ENCODE data around the gene CALCOCO2.

CALCOCO2 gene

GRCh38 chr17:48873696-48874443 lies 43.0 kb downstream of the CALCOCO2 start:
- DNase-seq (ENCODE audit: low read depth), result no peak

- DNase-seq (ENCODE audit: low read depth), result no peak
Measured at GRCh38 chr17:48878920-48879898, 48.4 kb downstream of the CALCOCO2 start.

- DNase-seq (ENCODE audit: low read depth), result no peak
Measured at GRCh38 chr17:48882272-48882671, 51.4 kb downstream of the CALCOCO2 start.

GRCh38 chr17:48883171-48883570 lies 52.3 kb downstream of the CALCOCO2 start:
- no peak for DNase-seq (ENCODE audit: low read depth)

- no peak for DNase-seq (ENCODE audit: low read depth)
Measured at GRCh38 chr17:48890086-48890485, 59.3 kb downstream of the CALCOCO2 start.

GRCh38 chr17:48892940-48893645 lies 62.3 kb downstream of the CALCOCO2 start:
- no peak for DNase-seq (ENCODE audit: low read depth)

GRCh38 chr17:48893646-48894508 lies 63.0 kb downstream of the CALCOCO2 start:
- DNase-seq (ENCODE audit: low read depth), result no peak

- no peak for DNase-seq (ENCODE audit: low read depth)
Measured at GRCh38 chr17:48894886-48895285, 64.1 kb downstream of the CALCOCO2 start.

- DNase-seq (ENCODE audit: low read depth), result no peak
Measured at GRCh38 chr17:48901241-48901640, 70.4 kb downstream of the CALCOCO2 start.

- DNase-seq (ENCODE audit: low read depth), result no peak
Measured at GRCh38 chr17:48903401-48903800, 72.6 kb downstream of the CALCOCO2 start.

GRCh38 chr17:48904428-48904827 lies 73.6 kb downstream of the CALCOCO2 start:
- no peak for DNase-seq (ENCODE audit: low read depth)

GRCh38 chr17:48905987-48906515 lies 75.2 kb downstream of the CALCOCO2 start:
- no peak for DNase-seq (ENCODE audit: low read depth)

- DNase-seq (ENCODE audit: low read depth), result no peak
Measured at GRCh38 chr17:48907713-48908046, 76.8 kb downstream of the CALCOCO2 start.

- DNase-seq (ENCODE audit: low read depth), result peak; percentile 70
Measured at GRCh38 chr17:48908047-48908843, 77.4 kb downstream of the CALCOCO2 start, which contains the start of gene UBE2Z. Gene UBE2Z (plus strand): TSS chr17:48908407. CDS start chr17:48908504, 97 bp downstream.

- DNase-seq (ENCODE audit: low read depth), result peak; percentile 59
Measured at GRCh38 chr17:48908853-48909394, 78.1 kb downstream of the CALCOCO2 start.

GRCh38 chr17:48909783-48910182 lies 78.9 kb downstream of the CALCOCO2 start:
- no peak for DNase-seq (ENCODE audit: low read depth)

- no peak for DNase-seq (ENCODE audit: low read depth)
Measured at GRCh38 chr17:48910370-48910769, 79.5 kb downstream of the CALCOCO2 start.

- DNase-seq (ENCODE audit: low read depth), result no peak
Measured at GRCh38 chr17:48912476-48912875, 81.6 kb downstream of the CALCOCO2 start.

Data from non-pigmented ciliary epithelial cell (primary cell).